ENCODE data around the gene ERICH2.

Gene ERICH2

DNA sequence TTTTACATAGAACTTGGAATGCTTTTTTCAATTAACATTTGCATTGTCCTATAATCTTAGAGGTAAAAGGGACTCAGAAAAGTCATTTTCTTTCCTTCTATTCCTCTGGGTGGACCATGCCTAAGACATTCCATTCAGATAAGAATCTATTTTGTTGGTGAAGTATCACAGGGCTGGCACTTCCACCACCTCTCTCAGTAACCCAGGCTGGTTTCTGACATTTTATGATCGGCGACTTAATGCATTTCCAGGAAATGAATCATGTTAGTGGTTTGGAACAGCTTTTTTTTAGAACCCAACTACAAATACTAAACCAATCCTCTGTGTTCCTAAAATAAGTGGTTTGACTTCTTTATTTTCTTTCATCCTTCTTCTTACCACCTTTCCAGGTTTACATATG lies 73.5 kb downstream of the ERICH2 start:
- DNase-seq = peak; percentile 5

DNA sequence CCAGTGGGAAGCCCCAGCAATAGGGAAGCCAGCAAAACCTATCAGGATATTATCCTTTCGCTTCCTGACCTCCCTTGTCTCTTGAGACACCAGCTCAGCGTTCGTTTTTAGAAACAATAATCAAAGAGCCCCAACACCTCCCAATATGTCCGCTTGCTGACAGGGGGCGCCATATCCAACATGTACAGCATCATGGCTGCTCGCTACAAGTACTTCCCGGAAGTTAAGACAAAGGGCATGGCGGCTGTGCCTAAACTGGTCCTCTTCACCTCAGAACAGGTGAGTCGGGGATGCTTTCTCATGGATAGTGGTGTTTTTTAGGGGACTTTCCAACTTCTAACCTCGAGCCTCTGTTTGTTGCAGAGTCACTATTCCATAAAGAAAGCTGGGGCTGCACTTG lies 75.2 kb downstream of the ERICH2 start:
- DNase-seq = no peak

DNA sequence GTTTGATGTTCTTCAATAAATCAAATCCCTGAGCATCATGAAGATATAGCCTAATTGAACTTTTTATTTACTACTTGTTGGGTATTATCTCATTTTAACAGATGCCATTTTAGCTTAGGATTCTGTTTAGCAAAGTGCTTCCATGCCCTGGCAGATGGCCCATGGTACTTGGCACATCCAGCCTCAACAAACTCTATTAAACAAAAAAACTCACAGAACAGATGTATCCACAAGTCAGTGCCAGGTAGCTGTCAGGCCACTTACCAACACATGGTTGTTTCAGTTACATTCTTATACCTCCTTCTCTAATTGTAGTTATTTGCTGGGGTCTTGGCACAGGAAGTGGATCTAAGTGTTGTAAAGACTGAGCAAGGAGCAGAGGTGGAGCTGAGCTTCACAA lies 76.1 kb downstream of the ERICH2 start:
- DNase-seq = no peak

DNA sequence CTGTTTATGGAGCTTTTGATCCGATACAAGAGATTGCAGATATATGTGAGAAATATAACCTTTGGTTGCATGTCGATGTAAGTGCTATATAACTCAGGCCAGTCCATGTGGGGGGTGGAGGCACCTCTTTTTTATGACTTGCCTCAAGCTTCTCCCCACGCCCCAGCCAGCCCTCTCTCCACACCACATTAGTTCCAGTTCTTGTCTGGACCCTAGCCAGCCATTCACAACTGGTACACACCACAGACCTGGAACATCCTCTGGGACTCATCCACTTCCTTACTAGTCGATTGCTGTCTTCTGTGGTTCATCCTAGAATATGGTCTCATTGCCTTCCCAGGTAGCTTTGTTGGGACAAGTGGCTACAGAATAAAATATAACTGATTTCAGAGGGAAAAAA lies 77.5 kb downstream of the ERICH2 start:
- DNase-seq = no peak

Data from NK-92 treated with Interleukin-12 subunit alpha and Interleukin-12 subunit beta, amount 100 ng/mL, for 24 hours (cell line).